IPS-18a (cell line): ENCODE results near the gene EPB42.
"Not testable (repeated sequence)": the region's sequence is repeated elsewhere in the genome, so short reads cannot be mapped to it uniquely, and the experiment has no call there.

Experiments used
- H3K27ac ChIP-seq: one replicate; pipeline ENCODE4 v1.5.1; 2013; ENCODE audit warnings: low read length
- H3K27me3 ChIP-seq: one replicate; pipeline ENCODE4 v1.6.1; 2013; ENCODE audit warnings: mild to moderate bottlenecking, low read length; ENCODE audit not compliant: control insufficient read depth, insufficient read depth
- H3K36me3 ChIP-seq: one replicate; pipeline ENCODE4 v1.6.1; 2013; ENCODE audit warnings: low read depth, low read length; ENCODE audit not compliant: control insufficient read depth
- H3K4me1 ChIP-seq: one replicate; pipeline ENCODE4 v1.6.1; 2013; ENCODE audit warnings: low read depth, low read length; ENCODE audit not compliant: control insufficient read depth
- H3K4me3 ChIP-seq: one replicate; pipeline ENCODE4 v1.5.1; 2013; ENCODE audit warnings: low read length
- H3K9ac ChIP-seq: one replicate; pipeline ENCODE4 v1.6.1; 2013; ENCODE audit warnings: mild to moderate bottlenecking, low read length, moderate library complexity
- H3K9me3 ChIP-seq: one replicate; pipeline ENCODE4 v1.6.1; 2013; ENCODE audit warnings: low read depth, low read length; ENCODE audit not compliant: control insufficient read depth

Gene EPB42

DNA sequence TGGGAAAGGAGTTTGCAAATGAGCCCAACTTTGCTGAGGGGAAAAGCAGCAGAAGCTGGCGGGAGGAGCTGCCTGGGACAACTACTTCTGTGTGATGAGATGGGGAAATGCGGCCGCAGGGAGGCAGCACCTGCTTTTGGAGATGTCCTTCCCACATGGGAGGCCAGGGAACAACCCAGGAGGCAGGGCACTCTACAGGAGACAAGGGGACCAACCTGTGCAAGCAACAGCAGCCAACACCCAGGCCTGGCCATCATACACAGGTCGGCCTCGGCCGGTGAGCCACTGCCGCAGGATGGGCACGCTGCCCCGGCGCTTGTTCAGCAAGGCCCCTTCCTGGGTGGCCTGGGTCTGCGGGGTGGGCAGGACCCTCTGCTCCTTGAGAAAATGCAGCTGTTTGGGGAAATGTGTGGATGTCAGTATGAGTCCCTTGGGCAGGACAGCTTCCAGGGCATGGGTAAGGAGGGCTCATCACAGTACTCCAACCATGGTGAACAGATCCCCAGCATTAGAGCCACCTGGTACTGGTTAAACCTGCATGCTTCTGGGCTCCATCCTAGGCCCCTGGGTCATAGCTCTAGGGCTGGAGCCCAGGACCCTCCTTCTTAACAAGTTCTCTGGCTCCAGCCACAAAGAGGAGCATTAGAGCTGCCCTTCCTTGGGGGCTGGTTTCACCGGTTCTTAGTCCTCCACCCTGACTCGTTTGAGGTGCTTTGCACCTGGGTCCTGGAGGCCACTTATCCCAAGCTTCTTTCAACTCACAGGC, 11.6 kb downstream of the EPB42 start:
- Histone ChIP-seq H3K4me1 (no peaks in the 10 kb centered on the region), H3K4me3 (no peak overlapping the region), H3K9ac (no peak overlapping the region), H3K27ac (no peak overlapping the region), H3K9me3 (no peaks in the 10 kb centered on the region), H3K36me3 (no peaks in the 10 kb centered on the region), H3K27me3 (no peaks in the 10 kb centered on the region)

DNA sequence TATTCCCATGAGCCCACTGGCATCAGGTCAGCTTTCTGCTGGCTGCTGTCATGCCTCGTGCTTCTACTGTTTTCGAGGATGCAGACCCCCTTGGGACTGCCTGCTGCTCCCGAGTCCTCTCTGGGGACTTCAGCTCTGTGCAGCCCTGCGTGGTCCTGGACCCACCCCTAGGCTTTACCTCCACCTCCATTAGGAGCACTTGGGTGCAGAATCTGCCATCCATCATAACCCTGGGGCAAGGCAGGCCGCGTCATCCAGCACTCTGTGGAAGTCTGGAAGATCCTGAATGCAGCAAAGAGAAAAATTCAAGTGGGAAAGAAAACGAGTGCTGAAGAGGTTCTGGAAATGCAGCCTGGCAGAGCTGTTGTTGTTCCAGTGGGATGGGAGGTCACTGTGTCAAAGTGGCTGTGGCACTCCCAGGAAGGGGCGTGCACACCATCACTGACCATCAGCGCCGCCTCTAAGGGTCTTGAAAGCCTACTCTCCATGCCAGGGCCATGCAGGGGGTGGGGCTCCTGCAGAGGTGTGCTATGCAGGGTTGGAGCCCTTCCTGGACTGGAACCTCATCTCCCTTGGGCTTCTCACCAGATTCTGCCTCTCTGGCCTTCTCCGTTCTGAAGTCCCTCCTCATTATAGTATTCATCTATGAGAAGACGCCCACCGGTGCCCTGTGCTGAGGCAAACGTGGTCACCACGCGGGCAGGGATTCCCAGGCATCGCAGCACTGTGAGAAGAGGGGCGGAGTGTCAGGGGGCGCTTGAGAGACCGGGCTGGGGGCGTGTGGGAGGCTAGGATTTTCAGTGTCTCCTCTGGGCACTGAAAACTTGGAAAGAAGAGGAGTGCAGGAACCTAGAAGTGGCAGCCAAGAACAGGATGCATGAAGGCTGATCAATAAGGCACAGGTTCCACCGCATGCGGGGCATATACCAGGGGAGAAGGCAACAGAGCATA, 12.5 kb downstream of the EPB42 start:
- no peaks in the 10 kb centered on the region for H3K4me1 ChIP-seq
- no peak overlapping the region for H3K27ac ChIP-seq
- H3K4me3 ChIP-seq: no peak overlapping the region
- H3K27me3 ChIP-seq: no peaks in the 10 kb centered on the region
- no peak overlapping the region for H3K9ac ChIP-seq
- H3K9me3 ChIP-seq: no peaks in the 10 kb centered on the region
- no peaks in the 10 kb centered on the region for H3K36me3 ChIP-seq

DNA sequence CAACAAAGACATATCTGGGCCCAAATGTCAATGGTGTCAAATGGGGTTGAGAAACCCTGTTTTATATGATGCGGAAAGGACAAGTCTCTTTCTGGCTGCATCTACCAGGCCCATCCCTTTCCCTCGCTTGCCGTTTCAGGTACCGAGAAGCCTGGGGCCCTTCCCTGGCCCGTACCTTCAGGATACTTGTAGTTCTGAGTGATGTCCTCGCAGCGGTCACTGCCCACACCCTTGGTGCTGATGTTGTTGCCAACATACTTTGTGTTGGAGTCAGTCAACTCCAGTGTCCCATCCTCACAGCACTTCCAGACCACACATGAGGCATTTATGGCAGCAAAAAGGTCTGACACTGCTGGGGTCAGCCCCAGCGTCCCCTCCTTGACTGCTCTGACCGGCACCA, 13.8 kb downstream of the EPB42 start:
- Histone ChIP-seq H3K4me1 (no peaks in the 10 kb centered on the region), H3K9ac (no peak overlapping the region), H3K4me3 (no peak overlapping the region), H3K27ac (no peak overlapping the region), H3K36me3 (no peaks in the 10 kb centered on the region), H3K27me3 (no peaks in the 10 kb centered on the region), H3K9me3 (no peaks in the 10 kb centered on the region)

DNA sequence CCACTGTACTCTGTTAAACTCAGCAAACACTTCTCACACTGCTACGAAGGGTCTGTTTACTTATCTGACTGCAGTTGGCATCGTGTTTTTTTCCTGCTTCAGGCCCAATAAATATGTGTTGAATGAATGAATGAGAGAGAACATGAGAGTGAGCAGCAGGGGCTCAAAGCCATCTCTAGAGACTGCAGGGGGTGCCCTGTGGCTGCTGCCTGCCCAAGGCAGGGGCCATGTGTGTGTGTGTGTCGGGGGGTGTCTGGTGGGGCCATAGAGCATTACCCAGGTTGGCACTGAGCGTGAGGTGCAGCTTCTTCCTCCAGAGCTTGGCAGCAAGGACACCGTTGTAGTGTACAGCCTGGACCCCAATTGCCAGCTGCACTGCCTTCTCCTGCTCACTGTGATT, 14.8 kb downstream of the EPB42 start:
- Histone ChIP-seq H3K36me3 (no peaks in the 10 kb centered on the region), H3K9me3 (no peaks in the 10 kb centered on the region), H3K27me3 (no peaks in the 10 kb centered on the region), H3K9ac (no peak overlapping the region), H3K4me3 (no peak overlapping the region), H3K4me1 (no peaks in the 10 kb centered on the region), H3K27ac (no peak overlapping the region)

DNA sequence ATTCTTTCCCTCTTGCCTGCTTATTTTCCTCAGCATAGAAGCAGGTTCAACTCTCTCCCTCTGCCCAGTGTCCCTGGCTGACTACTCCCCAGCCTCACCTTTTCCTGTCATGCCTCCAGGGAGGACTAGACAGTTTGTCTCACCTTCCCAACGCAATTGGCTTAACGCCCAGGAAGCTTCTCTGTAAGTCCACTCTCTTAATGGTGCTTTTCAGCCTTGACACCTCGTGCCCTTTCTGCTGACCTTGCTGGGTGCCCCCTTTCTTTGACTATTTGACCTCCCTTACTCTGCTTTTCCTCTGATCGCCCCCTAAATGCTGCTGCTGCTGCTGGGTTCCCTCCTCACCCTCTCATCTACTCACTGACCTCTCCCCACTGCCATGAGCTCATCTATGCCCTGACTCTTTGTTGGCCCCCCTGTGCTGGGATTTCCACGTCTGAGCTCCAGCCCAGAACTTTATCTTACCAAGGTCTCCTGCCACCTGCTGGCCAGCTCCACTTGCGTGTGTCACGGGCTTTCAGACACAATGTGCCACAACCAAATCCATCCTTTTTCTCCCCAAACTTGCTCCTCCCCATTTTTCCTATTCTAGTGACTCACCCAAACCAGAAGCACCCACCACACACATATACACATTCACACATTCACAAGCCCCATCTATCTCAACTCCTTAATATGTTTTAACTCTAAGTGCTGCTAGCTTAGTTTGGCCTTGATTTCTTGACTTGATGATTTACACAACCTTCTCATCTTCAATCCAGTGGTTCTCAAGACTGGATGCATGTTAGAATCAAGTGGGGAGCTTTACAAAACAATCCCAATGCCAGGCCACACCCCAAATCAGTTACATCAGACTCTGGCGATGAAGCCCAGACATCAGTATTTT, 16.6 kb downstream of the EPB42 start:
- Histone ChIP-seq H3K9me3 (no peaks in the 10 kb centered on the region), H3K27me3 (no peaks in the 10 kb centered on the region), H3K27ac (no peak overlapping the region), H3K4me1 (no peaks in the 10 kb centered on the region), H3K36me3 (no peaks in the 10 kb centered on the region), H3K9ac (no peak overlapping the region), H3K4me3 (no peak overlapping the region)

DNA sequence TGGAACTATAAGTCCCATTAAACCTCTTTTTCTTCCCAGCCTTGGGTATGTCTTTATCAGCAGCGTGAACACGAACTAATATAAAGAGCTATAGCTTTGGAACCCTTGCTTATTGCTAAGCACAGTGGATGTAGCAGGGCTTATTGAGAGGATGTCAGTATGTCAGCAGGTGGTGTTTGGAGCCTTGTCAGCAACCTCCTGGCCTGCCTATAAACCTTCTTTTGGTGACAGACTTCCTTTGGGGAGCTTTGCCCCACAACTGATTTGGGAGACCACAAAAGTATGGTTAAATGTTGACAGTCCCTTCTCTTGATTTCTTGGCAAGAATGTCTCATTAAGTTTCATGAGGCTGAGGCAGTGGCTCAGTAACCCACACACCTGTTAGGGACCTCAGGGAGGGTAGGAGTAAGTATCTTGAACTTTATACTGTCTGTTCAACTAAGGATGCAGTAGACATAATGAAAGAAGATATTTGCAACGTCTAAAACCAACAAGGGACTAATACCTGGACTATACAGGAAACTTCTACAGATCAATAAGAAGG, 20.8 kb downstream of the EPB42 start:
- Histone ChIP-seq H3K27me3 (no peaks in the 10 kb centered on the region), H3K27ac (no peak overlapping the region), H3K4me3 (no peak overlapping the region), H3K4me1 (no peaks in the 10 kb centered on the region), H3K9ac (no peak overlapping the region), H3K36me3 (peaks cover under 1% of the 10 kb centered on the region), H3K9me3 (no peaks in the 10 kb centered on the region)

DNA sequence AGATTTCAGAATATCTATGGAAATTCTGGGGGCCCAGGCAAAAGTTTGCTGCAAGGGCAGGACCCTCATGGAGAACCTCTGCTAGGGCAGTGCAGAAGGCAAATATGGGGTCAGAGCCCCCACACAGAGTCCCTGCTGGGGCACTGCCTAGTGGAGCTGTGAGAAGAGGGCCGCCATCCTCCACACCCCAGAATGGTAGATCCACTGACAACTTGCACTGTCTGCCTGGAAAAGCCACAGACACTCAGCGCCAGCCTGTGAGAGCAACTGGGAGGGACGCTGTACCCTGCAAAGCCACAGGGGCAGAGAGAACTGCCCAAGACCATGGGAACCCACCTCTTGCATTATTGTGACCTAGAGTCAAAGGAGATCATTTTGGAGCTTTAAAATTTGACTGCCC, 21.8 kb downstream of the EPB42 start:
- H3K9ac ChIP-seq: no peak overlapping the region
- H3K27me3 ChIP-seq: no peaks in the 10 kb centered on the region
- H3K4me3 ChIP-seq: no peak overlapping the region
- H3K4me1 ChIP-seq: no peaks in the 10 kb centered on the region
- H3K9me3 ChIP-seq: no peaks in the 10 kb centered on the region
- no peak overlapping the region for H3K27ac ChIP-seq
- H3K36me3 ChIP-seq: peaks cover 9% of the 10 kb centered on the region

DNA sequence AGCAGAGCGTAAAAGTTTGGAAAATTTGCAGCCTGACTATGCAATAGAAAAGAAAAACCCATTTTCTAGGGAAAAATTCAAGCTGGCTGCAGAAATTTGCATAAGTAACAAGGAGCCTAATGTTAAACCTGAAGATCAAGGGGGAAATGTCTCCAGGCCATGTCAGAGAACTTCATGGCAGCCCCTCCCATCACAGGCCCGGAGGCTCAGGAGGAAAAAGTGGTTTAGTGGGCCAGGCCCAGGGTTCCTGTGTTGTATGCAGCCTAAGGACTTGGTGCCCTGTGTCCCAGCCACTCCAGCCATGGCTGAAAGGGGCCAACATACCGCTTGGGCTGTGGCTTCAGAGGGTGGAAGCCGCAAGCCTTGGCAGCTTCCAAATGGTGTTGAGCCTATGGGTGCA, 22.3 kb downstream of the EPB42 start:
- not testable (repeated sequence) for H3K27me3 ChIP-seq, H3K9ac ChIP-seq, H3K36me3 ChIP-seq, H3K9me3 ChIP-seq, H3K4me1 ChIP-seq, H3K4me3 ChIP-seq, H3K27ac ChIP-seq

DNA sequence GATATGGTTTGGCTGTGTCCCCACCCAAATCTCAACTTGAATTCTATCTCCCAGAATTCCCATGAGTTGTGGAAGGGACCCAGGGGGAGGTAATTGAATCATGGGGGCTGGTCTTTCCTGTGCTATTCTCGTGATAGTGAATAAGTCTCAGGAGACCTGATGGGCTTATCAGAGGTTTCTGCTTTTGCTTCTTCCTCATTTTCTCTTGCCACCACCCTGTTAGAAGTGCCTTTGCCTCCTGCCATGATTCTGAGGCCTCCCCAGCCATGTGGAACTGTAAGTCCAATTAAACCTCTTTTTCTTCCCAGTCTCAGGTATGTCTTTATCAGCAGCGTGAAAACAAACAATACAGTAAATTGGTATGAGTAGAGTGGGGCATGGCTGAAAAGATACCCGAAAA, 23.0 kb downstream of the EPB42 start:
- peaks cover 13% of the 10 kb centered on the region for H3K36me3 ChIP-seq
- not testable (repeated sequence) for H3K9me3 ChIP-seq, H3K27ac ChIP-seq, H3K9ac ChIP-seq, H3K4me1 ChIP-seq, H3K27me3 ChIP-seq, H3K4me3 ChIP-seq

DNA sequence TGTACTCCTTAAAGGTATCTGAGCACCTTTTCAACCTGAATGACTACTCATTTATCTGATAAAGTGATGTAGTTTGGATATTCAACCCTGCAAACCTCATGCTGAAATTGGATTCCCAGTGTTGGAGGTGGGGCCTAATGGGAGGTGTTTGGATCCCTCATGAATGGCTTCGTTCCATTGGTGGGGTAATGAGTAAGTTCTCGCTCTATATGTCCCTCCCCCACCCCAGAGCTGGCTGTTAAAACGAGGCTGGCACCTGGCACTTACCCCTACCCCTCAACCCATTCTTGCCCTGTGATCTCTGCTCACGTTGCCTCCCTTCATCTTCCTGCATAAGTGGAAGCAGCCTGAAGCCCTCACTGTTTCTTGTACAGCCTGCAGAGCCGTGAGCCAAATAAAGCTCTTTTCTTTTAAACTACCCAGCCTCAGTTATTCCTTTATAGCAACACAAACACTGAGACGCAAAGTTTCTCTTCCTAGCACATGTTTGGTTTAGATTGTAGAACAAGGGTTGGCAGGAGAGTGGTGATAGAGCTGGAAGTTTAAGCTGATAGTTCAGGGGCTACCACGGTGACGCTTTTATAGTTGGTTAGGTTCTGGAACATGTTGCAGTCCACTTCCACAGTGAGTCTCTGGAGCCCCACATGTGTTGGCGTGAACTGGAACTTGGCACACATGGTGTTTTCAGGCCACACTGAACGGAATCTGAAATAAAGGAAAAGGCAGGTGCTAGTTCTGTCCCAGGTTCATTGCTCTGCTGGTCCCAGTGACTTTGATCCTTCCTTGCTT, 23.9 kb downstream of the EPB42 start:
- Histone ChIP-seq H3K4me1 (no peaks in the 10 kb centered on the region), H3K27ac (no peak overlapping the region), H3K9ac (no peak overlapping the region), H3K36me3 (peaks cover 13% of the 10 kb centered on the region), H3K4me3 (no peak overlapping the region), H3K9me3 (no peaks in the 10 kb centered on the region), H3K27me3 (no peaks in the 10 kb centered on the region)
